GM19035 (cell line): ENCODE measurements around the gene RALGPS1.

Experiments used
- ATAC-seq: cut with Tn5 transposase; IDR thresholded peaks from one replicate; pipeline ENCODE4 v1.9.1; 2021; ENCODE audit not compliant: unreplicated experiment

The RALGPS1 gene

DNA sequence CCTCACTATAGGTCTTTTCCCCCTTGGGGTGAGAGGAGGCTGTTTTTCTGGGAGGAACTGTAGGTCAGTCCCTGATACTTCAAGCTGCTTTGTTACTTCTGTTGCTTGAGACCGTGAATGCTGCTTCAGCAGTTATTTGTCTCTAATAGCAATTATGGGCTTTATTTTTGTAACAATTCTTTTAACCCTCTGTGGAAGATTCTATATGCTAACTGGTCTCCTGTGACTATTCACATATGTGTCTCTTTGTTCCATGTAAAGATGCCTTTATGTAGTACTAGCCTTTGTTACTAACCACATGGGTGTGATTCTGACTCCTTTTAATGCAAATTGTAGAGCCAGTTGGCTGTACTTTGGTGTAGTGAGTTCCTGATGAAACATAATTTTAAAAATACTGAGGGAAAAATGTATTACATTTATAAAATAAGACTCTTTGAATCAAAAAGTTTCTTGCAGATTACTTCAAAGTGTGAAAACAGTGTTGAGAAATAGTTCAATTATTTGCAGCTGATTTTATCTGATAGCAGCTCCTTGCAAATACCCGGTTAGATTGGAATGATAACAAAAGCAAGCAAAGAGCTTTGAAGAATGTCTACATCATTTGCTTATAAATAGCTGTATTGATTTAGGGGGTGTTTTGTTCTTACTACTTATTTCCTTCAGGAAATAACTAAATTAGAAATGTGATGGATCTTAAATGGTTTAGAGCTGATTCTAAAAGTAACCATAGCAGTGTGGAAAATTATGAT is 161.2 kb downstream of the RALGPS1 start:
- no peak for ATAC-seq

DNA sequence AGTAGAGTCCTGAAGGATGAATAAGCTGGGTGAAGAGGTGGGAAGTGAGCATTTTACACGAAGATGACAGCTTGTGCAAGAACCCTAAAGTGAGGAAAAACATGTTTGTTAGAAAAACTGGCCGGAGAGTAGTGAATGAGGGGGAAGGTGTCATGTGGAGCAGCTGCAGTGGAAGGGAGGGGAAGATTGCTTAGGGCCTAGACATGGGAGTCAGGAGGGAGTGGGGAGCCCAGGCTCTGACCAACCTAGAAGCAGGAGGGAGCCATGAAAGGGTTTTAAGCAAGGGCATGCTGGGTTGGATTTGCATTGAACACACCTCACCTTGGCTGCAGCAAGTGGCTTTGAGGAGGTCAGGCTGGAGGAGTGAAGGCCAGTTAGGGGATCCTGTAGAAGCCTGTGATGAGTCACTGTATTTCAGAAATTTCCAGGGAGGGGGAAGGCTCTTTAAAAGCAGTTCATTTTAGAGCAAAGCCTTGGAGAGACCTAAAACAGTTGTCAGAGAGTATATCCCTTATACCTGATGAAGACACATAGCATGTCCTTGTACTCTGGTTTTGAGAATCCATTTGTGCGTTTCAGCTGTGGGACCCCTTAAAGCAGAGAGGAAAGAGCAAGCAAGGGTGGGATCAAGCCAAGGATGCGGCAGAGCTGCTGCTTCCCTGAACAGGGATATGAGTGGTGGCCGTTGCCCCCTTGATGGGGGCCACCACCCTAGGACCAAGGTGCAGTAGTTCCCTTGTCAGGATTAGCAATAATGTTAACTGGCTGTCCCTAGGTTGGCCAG is 162.5 kb downstream of the RALGPS1 start:
- ATAC-seq: no peak

DNA sequence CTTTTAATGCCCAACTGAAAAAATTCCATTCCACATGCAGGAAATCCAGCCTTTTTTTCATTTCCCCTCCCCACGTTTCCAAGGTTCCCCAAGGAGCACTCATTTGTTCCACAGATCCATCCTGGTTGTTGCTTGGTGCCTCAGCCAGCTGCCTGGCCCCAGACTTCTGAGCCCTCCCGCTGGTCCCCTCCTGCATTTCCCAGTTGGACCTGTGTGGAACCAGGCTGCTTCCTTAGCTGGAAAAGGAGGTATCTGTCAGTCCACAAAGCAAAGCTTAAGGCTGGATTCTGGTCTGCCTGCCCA is 163.0 kb downstream of the RALGPS1 start:
- no peak for ATAC-seq

DNA sequence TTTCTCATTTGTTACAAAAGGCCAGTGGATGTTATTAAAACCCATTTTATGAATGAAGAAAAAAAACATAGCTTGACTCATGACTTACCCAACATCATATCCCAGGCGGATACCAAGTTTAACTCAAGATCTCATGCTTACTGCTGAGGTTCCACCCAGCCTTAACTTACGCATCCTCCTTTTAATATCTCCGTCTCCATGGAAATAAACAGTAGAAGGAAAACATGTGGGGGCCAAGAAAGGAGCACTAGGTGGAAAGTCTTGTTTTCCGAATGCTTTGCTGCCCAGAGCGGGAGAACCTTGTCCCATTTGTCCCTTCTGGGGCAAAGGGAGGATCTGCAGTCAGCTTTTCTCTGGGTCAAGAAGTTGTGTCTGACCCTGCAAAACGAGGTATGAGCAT is 163.8 kb downstream of the RALGPS1 start:
- no peak for ATAC-seq

DNA sequence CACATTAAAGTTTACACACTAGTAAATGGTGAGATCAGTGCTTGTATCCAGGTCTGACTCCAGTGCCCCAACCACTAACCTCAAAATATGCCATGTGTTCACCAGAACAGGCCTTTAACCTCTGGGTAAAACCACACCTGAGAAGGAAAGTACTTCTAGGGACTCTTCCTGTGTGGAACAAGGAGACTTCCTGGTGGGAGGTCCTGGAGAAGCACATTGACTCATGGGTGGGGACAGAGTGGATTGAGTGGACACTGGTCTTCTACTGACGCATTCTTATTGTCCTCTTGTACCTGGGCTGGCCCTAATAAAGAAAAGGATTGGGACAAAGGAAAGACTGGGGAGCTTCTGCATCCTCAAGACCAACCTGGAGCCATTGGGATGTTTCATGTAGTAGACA is 164.4 kb downstream of the RALGPS1 start:
- no peak for ATAC-seq

DNA sequence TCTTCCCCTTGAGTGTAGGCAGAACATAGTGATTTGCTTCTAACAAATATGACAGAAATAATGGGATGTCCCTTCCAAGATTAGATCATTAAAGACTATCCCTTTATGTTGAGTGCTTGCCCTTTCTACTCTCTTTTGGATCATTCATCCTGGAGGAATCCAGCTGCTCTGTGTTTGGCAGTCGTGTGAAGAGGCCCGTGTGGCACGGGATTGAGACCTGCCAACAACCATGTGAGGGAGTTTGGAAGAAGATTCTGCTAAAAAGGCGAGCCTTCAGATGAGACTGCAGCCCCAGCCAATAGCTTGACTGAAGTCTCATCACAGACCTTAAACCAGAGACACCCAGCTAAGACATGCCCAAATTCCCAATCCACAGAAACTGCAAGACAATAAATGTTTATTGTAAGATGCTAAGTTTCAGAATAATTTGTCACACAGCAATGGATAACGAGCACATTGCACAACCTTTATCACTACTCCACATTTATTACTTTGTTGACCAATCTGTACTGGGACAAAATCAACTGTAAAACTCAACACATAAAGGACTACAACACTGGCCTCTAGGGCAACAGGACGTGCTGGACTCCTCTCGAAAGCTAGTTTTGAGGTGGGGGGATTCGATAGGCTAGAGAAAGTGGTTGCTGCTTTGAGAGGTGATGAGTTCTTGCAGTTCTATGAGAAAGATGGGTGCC is 165.0 kb downstream of the RALGPS1 start:
- ATAC-seq: no peak

DNA sequence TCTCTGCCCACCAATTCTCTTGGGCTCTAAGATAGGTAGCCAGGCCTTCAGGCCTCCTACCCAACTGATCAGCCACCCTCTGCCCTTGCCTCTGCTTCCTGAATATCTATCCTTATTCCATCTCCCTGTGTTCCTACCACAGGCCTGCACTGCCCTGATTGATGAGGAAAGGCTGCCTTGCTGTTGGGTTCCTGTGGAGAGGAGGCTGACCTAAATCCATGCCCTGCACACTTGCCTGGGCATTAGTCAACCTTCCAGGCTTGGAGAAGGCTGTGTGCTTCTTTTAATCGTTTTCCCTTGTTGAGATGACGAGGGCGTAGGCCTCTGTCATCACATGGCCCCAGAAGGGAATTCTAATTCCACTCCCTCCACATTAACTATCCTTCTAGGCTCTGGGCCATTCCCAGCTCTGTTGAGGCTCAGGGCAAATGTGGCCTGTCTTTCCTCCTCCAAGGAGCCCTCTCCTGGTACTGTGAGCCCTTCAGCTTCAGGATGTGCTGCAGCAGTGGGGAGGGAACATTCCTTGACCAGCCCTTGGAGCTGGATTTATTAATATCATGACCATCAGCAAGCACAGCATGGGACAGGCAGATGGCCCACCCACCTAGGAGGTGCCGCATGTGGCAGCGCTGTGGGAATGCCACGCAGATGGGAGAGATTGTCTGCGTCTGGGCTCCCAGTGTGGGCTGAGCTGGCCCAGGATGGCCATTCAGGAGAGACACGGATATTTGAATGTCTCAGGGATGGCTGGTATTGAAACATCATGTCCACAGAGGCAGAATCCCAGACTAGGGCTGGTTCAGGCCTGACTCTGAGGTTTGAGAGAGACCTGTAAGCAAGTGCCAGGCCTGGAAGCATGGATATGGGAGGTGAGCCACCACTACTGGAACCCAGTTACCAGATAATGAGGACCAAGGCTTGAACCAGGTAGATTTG is 166.9 kb downstream of the RALGPS1 start:
- ATAC-seq: no peak

DNA sequence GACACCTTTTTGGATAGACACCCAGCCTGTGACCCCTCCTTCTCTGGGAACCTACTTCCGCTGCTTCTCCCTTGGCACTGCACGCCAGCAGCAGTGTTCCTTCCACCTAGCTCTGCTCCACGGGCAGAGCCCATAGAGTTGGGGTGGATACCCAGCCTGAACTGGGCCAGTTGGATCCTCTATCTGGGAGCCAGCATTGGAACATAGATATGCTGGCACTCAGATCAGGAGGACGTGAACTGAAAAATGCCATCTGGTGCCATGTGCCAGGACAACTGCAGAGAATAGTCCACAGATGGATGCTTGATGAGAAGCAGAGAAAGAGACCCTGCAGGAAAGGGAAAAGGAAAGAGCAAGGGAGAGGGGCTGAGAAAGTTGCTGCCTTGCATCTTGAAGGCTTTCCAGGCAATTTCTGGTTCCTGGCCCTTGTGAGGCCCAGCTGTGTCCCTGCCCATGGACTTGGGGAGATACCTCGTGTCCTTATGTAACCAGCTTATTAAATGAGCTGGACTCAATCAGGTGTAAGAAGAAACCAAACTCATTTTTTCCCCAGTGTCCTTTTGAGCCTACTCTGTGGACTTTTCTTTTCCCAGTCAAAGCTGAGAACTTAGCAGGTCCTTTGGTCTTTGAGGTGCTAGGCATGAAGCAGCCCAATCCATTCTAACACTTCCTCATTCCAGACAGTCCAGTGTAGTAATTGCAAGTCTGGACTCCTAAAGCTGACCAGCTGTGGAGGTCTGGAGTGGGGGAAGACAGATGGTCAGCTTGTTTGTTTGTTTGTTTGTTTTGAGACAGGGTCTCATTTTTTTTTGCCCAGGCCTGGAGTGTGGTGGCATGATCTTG is 168.8 kb downstream of the RALGPS1 start:
- no peak for ATAC-seq

DNA sequence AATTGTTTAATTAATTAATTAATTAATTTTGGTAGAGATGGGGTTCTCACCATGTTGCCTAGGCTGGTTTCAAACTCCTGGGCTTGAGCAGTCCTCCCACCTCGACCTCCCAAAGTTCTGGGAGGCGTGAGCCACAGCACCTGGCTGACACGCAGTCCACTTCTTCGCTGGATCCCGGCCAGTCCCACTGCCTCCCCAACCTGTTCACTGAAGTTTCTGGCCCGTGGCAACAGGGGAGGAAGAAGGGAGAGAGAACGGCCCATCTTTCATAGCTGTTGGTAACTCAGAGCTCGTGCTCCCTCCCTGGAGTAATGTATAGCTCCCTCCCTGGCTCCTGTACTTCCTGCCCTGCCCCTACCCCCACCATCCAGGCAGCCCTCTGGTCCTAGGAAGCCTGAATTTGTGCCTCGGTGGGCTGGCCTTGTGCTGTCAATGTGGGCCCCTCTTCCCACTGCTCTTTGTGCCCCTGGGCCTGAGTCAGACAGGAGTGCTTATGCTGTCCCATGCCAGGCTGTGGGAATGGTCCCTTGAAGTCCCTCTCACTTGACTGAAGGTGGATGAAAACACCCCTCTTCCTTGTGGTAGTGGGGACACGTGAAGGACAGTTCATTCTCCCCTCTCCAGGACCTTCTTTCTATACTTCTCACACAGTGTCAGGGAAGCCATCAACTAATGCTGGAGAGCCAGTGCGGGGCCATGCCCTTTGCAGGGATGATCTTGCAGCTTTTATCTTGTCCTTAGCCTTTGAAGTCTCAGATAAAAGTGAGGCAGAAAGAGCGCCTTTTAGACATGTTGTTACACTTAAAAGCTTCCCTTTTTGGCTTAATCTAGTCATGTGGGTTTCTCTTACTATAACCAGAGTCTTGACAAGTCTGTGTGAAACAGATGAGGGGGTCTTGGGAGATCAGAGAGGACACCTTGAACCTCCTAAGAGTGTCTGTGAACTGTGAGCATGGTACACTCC is 169.8 kb downstream of the RALGPS1 start:
- no peak for ATAC-seq

DNA sequence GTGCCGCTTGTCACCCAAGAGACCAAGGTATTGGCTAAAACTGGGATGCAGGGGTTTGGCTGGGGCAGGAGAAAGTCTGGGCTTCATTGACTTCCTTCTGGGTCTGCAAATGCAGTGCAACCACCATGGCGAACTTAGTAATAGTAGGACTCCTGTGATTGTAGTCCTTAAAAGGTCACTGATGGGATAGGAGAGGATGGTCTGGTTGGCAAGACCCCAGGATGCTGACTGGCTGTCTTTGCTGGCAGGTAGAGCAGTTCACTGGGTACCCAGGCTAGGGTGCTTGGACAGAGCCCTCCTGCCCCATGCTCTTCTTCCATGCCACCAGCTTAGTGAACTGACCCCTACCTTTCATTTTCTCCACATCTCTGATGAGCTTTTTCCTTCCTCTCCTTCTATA is 170.6 kb downstream of the RALGPS1 start:
- ATAC-seq: no peak

DNA sequence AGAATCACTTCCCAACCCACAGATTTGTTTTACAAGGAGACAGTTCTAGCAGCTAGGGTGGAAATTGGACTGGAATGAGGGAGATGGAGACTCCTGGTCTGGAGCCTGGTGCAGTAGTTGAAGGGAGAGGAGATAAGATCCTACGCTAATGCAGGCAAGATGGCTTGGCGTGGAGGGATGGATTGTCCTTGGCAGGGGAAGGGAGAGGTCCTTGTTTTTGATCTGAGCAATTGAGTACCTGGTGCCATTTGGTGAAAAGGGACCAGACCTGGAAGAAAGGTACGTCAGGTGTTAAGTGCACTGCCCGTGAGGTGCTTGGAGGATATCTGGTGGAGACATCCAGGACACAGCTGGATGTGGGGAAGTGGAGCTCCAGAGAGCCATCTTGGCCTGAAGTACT is 172.2 kb downstream of the RALGPS1 start:
- no peak for ATAC-seq

DNA sequence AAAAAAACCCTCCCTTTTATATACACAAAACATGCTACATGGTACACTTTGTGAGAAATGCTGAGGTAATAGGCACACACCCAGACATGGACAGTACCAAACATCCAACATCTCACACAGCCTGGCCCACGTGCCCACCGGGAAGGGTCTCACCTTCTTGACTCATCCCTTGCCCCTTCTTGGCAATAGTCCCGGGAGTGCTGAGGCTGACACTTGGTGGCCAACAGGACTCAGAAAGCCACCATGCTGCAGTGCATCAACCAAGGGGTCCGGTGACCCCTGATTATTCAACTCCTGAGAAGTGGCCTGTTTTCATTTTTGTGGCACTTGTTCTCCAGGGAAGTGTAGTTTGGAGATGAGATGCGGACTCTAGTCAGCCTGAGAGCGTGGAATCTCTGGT is 172.8 kb downstream of the RALGPS1 start:
- no peak for ATAC-seq

DNA sequence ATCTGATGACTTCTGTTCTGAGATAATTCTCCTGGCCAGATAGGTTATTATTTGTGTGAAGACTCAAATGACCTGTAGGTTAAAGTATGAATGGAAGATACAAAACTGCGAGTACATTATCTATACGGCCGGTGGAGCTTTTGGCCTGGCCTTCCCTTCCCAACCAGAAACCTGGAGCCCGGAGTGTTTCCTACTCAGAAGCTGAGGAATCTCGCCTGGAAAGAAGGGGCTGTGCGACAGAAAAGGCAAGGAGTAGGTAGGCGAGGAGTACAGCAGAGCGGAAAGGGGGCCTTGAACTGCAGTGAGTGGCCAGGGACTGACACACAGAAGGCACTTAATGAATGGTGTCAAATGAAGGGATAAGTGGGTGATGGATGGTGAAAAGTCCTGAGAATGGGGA is 173.3 kb downstream of the RALGPS1 start:
- ATAC-seq: no peak

DNA sequence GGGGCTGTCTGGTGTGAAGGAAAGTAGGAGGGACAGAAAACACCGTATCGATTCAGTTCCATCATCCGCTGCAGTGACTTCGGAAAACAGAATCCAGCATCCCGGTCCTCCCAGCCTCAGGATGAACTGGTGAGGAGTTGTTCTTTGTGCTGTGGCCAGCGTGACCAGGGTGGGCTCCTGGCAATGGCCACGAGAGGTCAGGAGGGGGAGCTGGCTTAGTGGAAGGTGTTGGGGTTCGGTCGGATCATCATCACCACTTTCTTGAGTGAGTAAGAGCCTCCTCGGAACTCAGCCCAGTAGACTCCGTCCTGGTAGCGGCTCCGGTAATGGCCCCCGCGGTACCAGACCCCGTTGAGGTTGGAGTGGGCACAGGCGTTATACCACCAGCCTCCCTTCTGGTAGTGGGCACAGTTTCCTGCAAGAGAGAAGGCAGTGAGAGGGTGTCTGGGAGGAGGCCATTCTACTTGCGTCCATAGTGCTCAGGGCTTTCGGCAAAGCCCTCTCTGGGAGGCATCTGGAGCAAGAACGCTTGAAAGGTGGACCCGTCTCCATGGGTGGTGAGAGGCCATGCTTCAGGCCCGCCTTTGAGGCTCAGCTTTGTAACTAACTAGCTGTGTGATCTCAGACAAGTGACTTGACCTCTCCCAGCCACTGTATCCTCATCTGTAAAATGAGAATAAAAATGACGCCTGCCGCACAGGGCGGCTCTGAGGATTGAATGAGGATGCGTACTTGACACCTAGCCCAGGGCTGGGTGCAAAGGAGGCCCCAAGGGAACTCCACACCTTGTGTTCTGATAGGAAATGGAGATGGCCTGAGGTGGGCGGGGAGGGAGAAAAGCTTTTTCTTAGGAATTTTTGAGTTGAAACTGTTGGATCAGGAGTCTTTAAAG is 174.4 kb downstream of the RALGPS1 start:
- ATAC-seq: no peak

DNA sequence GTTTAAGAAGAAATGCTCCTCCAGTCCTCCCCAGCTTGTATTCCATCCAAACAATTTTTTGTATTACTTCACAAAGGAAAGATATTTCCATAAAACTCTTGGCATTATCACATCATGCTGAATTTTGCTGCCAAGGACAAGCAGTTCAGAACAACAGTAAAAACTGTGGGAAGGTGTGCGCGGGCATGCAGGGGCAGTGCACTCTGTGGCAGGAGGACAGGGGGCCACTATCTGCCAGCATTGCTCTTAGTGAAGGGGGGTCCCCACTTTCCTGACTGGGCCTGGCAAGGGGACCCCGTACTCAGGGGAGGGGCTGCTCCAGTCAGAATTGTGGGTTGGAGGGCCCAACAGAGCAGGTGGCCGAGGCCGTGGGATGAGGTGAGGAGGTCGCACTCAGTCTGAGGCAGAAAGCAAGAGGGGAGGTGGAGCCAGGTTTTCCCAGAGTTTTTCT is 175.1 kb downstream of the RALGPS1 start:
- ATAC-seq: no peak

DNA sequence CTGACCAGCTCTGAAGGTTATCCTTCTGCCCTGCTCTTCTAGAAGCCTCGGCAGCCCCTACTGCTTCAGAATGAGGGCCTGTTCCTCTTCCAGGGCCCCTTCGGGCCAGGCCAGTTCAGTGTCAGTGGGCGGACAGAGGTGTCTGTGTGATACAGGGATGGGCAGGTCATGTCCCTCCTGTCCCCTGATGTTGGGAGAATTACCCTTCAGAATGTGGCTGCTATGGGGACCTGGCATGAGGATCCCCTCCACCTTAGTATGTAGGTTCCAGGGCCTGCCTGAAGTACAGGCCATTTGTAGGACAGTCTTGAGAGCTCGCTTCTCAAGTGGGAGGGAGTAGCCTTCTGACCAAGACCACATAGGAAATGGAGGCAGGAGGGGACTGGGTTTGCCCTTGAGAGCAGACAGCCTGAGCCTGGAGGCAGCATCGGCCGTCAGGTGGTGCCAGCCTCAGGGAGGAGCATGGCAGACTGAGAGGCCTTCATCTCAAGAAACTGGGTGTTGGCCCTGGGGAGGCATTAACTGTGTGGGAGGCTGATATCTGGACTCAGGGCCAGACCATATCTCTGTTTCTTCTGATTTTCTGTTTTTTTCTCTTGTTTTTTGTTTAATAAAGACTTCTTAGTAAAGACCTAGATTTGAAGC is 175.9 kb downstream of the RALGPS1 start:
- ATAC-seq: no peak

DNA sequence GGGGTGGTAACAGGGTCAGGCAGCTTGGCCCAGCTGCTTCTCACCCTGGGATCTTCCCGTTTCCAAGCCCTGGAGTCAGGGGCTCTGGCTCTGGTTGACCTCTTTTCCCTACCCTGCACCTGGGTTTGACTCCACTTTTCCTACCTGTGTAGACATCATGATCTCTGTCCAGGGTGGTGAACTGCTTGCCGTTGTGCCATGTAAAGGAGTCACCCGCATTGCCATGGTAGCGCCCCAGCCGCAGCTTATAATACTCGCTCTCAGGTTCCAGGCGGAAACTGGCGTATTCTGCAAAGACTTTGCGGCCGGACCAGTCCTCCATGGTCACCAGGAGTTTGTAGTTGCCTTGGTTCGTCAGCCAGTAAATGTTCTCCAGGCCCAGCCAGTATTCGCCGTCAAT is 176.9 kb downstream of the RALGPS1 start:
- no peak for ATAC-seq
